GM19238 (cell line): ENCODE data around the gene DDX41.

Source experiments
- DNase-seq: peaks from one replicate; pipeline ENCODE4 v3.0.0; 2011; ENCODE audit warnings: low spot score; ENCODE audit not compliant: insufficient read length

The DDX41 gene

DNA sequence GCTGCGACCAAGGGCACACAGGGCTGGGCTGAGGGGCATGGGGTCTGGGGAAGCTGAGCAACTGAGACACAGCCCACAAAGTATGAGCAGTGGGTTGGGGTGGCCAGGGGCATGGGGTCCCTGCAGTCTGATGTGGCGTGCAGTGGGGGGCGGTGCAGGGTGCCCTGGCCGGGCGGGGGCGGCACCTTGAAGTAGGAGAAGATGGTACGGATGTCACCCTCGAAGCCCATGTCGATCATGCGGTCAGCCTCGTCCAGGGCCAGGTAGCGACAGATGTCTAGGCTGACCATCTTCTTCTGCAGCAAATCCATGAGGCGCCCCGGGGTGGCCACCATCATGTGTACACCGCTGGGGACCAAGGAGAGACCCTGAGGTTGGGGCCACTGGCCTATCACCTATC, 3.3 kb downstream of the DDX41 start:
- no peak for DNase-seq

DNA sequence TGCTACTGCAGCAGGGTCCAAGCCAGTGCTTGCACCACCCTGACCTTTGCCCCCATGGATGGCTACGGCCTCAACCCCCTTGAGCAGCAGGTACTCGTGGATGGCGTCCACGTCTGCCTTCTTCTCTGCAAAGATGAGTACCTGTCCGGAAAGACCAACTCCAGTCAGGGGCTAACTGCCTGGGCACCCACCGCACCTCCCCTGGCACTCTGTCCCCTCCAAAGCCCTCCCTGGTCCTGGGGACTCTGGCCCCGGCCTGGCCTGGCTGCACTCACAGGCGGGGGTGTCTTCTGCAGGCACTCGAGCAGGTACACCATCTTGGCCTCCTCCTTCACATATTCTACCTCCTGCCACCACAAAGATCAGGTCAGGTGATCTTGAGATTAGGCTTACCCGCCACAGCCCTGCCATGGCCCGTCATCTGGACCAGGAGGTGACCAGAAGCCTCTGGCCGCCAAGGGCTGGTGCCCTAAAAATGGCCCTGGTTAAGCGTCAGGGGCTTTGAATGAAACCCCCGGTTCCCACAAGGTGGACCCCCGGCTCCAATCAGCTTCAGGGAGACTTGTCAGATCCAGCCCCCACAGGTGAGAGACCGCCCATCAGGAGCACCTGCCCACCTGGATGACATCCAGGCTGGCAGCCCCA, 3.9 kb downstream of the DDX41 start:
- no peak for DNase-seq

- no peak for DNase-seq
Observed at GRCh38 chr5:177511796-177512675, 4.7 kb downstream of the DDX41 start.

- no peak for DNase-seq
Observed at GRCh38 chr5:177511181-177511580, 5.6 kb downstream of the DDX41 start.

DNA sequence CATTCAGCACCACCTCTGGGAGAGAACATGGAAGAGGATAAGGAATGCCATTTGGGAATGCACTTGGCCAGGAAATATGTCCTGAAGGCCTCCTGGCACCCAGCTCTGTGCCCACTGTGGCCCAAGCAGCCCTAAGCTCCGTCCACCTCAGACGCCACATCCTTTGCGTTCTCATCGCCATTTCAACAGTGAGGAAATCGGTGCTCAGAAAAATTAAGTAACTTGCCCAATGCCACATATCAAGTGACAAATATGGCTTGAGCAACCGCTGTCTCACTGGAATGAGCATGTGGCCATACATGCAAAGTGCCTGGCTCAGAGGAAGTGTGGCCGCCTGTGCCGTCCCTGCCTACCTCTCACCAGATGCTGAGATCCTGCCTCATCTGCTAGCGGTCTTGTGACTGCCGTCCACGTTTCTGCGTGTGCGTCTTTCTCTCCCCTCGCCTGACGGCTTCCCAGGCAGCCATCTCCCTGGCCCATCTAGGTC, 6.2 kb downstream of the DDX41 start:
- DNase-seq, result no peak

- DNase-seq, result no peak
Observed at GRCh38 chr5:177509991-177510566, 6.7 kb downstream of the DDX41 start.

- DNase-seq, result peak; percentile 49
Observed at GRCh38 chr5:177509381-177509951, 7.3 kb downstream of the DDX41 start, which contains the start of gene DOK3. TSS of gene DOK3 (minus strand) at chr5:177509826. CDS start at chr5:177509540, 286 bp downstream.

DNA sequence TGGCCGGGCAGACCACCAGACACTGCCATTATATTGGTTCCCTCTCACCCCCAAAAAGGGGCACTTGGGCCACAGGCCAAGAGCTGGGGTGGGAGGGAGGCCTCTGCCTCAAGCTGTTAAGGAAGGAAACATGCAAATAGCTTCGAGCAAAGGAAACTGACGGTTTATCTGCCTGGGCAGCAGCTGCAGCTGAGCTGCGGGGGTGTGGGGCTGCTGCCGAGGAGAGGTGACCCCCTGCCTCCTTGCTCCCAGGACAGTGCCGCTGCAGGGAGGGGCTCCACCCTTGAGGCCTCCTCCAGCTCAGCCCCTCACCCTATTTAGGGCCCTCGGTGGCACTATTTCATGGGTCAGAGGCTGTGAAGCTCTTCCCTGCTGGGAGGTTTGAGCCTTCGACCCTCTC, 7.9 kb downstream of the DDX41 start:
- DNase-seq, result peak; percentile 49

DNA sequence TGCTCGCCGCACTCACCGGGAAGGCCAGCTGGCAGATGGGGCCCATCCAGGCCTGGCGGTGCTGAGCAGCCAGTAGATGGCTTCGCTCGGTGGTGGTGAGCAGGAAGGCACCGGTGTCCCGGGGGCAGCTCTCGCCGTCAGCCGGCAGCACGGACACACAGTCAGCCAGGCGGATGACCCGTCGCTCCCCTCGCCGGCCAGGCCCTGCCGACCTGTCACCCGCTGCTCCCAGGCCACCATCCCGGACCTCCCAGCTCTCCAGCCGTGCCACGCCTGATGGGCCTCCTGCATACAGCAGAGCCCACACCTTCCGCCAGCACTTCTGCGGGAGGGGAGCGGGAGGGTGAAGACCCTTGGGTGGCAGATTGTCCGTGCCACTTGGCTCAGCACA, 8.5 kb downstream of the DDX41 start:
- DNase-seq, result no peak

- DNase-seq, result no peak
Observed at GRCh38 chr5:177507596-177508220, 9.1 kb downstream of the DDX41 start.

DNA sequence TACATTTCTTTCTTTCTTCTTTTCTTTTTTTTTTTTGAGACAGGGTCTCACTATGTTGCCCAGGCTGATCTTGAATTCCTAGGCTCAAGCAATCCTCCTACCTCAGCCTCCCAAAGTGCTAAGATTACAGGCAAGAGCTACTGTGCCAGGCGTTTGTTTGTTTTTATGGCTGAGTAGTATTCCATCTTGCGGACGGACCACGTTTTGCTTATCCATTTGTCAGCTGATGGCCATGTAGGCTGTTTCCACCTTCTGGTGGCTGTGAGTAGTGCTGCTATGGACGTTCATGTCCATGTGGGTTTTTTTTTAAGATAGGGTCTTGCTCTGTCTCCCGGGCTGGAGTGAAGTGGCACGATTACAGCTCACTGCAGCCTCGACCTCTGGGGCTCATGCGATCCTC, 9.6 kb downstream of the DDX41 start:
- DNase-seq, result no peak

DNA sequence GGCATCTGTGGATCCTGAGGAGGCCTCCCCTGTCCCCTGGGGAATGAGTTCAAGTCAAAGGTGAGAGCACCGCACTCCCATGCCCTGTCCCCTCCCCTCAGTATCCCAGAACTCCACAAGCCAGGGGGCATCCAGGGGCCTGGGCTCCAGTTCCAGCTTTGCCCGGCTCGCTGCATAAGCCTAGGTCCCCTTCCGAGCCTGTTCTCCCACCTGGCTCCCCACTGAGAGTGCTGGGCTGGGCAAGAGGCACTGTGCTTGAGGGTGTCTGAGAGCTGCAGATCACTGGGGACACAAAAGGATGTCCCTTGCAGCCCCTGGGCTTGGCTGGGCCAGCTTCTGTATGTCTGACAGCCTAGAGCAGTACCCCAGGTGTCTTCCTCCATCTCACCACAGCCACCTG, 11.7 kb downstream of the DDX41 start:
- DNase-seq, result no peak

GRCh38 chr5:177504086-177505056, 12.4 kb downstream of the DDX41 start:
- no peak for DNase-seq

- no peak for DNase-seq
Observed at GRCh38 chr5:177503351-177504085, 13.2 kb downstream of the DDX41 start.

- DNase-seq, result no peak
Observed at GRCh38 chr5:177502886-177503285, 13.9 kb downstream of the DDX41 start.

DNA sequence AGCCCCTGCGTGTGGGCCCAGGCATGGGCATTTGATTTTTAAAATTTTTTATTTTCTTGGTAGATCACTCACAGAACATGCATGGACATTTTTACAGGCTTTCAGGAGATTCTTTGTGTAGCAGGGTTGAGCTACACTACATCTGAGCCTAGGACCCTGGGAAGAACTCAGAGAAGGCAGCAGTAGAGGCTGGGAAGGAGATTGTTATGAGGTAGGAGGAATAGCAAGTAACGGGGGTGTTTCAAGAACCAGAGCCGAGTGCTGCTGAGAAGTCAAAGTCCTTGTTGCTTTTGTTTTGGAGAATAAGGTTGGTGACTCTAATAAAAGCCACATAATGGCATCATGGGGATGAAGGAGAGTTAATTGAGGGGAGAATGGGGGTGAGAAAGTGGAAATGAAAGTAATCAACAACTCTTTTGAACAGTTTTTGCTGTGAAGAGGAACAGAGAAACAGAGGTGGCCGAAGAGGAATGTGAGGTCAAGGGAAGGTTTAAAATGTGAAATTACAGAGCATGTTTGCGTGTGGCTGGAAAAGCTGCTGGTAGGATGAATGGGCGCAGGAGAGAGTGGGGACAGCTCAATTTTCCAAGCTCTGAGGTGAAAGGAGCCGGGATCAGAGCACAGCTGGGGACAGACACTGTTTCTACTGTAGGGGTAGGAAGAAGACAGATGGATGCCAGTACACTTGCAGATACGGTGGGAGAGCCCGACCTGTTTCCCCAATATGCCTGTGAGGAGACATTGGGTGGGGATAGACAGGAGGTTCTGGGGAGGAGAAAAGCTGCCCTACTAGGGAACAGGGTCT, 14.7 kb downstream of the DDX41 start:
- peak; percentile 63 for DNase-seq

- peak; percentile 80 for DNase-seq
Observed at GRCh38 chr5:177500685-177501522, 15.9 kb downstream of the DDX41 start.

- no peak for DNase-seq
Observed at GRCh38 chr5:177499842-177500241, 16.9 kb downstream of the DDX41 start.
